Hepatocyte (in vitro differentiated cells): ENCODE results near the gene CPOX.

Experiments used
- EZH2 ChIP-seq: fragments of 200-600 bp; sonication (generic); IDR thresholded peaks from 2 replicates; pipeline ENCODE4 v1.6.1; 2016; ENCODE audit warnings: antibody characterized with exemption, mild to moderate bottlenecking, borderline replicate concordance
- TF ChIP-seq, protein P1 (sequence below): fragments of 200-600 bp; sonication (generic); IDR thresholded peaks from 2 replicates; pipeline ENCODE4 v1.5.1; 2016; ENCODE audit warnings: antibody characterized with exemption, mild to moderate bottlenecking; ENCODE audit not compliant: poor library complexity

DNA sequence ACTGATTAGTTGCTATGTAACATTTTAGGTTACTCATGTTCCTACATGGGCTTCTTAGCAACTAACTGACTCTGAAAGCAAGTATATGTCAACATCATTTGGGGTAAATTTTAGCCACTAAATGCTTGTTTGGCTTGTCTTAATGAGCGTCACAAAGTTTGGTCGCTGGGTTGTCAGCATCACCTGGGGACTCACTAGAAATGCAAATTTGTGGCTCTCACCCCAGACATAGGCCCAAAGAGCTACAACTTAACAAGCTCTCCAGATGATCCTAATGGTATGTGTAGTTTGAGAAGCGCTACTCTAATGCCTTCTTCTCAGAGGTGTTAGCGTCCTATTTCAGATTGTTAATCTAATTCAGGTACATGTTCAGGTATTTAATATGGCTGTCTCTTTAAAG, 32.7 kb upstream of the CPOX start:
- no peak for TF ChIP-seq EZH2
- TF ChIP-seq, protein P1, sequence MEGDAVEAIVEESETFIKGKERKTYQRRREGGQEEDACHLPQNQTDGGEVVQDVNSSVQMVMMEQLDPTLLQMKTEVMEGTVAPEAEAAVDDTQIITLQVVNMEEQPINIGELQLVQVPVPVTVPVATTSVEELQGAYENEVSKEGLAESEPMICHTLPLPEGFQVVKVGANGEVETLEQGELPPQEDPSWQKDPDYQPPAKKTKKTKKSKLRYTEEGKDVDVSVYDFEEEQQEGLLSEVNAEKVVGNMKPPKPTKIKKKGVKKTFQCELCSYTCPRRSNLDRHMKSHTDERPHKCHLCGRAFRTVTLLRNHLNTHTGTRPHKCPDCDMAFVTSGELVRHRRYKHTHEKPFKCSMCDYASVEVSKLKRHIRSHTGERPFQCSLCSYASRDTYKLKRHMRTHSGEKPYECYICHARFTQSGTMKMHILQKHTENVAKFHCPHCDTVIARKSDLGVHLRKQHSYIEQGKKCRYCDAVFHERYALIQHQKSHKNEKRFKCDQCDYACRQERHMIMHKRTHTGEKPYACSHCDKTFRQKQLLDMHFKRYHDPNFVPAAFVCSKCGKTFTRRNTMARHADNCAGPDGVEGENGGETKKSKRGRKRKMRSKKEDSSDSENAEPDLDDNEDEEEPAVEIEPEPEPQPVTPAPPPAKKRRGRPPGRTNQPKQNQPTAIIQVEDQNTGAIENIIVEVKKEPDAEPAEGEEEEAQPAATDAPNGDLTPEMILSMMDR: no peak
